Measurements from ENCODE around the gene CH25H.
"Not testable (repeated sequence)": the region's sequence is repeated elsewhere in the genome, so short reads cannot be mapped to it uniquely, and the experiment has no call there.

- TF ChIP-seq EZH2 (IDR thresholded peaks at IDR 0.05); POLR2AphosphoS5 (IDR thresholded peaks at IDR 0.05; ENCODE audit: borderline replicate concordance, low read depth, low read length): not testable (repeated sequence)
These were observed 15.8 kb downstream of the CH25H start for GRCh38 chr10:89191301-89191700.
